ENCODE results near the gene SLC7A7.
"Not testable (repeated sequence)": the region's sequence is repeated elsewhere in the genome, so short reads cannot be mapped to it uniquely, and the experiment has no call there.

The SLC7A7 gene

DNA sequence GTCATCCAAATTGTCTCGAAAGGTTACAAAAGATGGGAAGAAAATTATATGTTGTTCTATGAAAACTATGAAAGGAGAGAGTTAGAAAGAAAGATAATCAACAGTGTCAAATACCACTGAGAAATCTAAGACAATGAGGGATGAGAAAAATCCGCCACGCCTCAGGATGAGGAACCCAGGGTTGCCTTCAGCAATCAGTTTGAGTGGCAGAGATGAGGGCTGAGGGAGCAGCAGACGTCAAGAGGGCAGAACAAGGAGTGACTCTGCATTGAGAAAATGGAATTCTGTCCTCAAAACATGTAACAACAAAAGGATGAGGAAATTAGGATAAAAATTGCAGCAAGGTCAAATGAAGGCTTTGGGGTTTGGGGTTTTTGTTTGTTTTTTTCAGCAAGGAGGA lies 67.0 kb downstream of the SLC7A7 start:
- H3K4me3 ChIP-seq (ENCODE audit: low read depth, low read length), result no peak overlapping the region
- no peak for DNase-seq (ENCODE audit: low read depth)
- TF ChIP-seq, protein P1, sequence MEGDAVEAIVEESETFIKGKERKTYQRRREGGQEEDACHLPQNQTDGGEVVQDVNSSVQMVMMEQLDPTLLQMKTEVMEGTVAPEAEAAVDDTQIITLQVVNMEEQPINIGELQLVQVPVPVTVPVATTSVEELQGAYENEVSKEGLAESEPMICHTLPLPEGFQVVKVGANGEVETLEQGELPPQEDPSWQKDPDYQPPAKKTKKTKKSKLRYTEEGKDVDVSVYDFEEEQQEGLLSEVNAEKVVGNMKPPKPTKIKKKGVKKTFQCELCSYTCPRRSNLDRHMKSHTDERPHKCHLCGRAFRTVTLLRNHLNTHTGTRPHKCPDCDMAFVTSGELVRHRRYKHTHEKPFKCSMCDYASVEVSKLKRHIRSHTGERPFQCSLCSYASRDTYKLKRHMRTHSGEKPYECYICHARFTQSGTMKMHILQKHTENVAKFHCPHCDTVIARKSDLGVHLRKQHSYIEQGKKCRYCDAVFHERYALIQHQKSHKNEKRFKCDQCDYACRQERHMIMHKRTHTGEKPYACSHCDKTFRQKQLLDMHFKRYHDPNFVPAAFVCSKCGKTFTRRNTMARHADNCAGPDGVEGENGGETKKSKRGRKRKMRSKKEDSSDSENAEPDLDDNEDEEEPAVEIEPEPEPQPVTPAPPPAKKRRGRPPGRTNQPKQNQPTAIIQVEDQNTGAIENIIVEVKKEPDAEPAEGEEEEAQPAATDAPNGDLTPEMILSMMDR (conservative IDR thresholded peaks at IDR 0.05; ENCODE audit: low read depth, low read length), result no peak

DNA sequence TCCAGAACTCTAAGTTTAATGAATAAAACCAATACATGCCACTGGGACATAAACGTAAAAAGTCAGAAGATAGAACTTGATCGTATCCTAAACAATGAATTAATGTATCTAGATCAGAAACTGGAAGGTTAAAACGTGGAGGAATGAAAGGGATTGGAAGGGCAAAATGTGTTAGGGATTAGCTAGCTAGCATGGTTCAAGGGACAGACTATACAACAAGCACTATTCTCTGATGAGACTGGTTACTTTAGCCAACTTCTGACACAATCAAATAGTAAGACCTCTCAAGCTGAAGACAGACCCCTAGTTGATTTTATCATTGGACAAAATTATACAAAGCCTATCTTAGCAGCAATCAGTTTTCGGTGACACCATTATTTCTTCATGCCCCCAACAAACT lies 67.5 kb downstream of the SLC7A7 start:
- no peak overlapping the region for H3K4me3 ChIP-seq (ENCODE audit: low read depth, low read length)
- TF ChIP-seq, protein P1 (conservative IDR thresholded peaks at IDR 0.05; ENCODE audit: low read depth, low read length), result no peak
- no peak for DNase-seq (ENCODE audit: low read depth)

DNA sequence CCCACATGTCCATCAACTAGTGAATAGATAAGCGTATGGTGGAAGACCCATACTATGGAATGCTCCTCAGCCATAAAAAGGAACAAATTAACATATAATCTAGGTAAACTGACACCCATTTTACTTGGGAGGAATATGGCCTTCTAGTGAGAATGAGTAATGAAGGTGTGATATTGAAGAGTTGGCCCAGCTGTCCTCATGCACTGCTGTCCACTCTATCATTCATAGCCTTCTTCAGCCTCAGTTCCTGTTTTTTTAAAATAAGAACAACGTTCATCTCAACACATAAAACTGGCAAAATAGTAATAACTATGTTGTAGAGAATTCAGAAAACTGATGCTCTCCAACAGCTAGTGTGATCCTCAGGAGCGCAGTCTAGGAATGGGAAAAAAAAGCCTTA lies 75.2 kb downstream of the SLC7A7 start:
- TF ChIP-seq, protein P1 (conservative IDR thresholded peaks at IDR 0.05; ENCODE audit: low read depth, low read length), result no peak
- H3K4me3 ChIP-seq (ENCODE audit: low read depth, low read length), result no peak overlapping the region
- no peak for DNase-seq (ENCODE audit: low read depth)

DNA sequence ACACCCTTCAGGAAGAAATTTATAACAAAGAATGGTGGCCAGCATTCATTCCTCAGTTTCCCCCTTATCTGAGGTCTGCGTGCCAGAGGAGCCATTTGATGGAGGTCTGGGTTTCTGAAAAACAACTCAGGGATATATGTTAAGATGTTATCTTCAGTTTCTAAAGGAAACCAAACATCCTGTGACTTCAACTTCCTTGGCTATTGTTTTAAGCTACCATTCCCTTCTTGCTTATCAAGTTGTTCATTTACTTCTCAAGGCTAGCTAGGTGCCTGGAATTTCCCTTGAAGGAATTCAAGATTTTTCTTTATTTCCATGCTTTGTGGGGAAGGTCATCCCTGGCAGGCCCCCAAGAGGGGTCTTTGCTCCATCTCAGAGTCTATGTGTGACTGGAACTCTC lies 75.8 kb downstream of the SLC7A7 start:
- TF ChIP-seq, protein P1 (conservative IDR thresholded peaks at IDR 0.05; ENCODE audit: low read depth, low read length), result no peak
- no peak for DNase-seq (ENCODE audit: low read depth)
- no peak overlapping the region for H3K4me3 ChIP-seq (ENCODE audit: low read depth, low read length)

DNA sequence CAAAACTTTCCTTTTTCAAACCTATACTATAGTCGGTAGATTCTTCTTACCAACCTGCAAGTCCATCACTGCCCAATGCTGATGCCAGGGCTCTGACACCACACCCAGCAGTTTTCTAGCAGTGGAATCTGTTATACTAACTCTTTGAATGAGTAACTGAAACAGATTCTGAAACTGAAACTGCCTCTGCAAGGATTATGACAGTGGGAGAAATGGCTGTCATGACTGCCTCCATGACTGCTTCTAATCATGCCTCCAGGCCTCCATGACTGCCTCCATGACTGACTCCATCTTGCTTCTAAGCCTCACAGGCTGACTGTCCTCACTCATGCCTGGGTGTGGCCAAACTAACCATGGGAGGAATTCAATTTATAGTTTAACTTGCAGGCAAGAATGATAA lies 78.2 kb downstream of the SLC7A7 start:
- no peak overlapping the region for H3K4me3 ChIP-seq (ENCODE audit: low read depth, low read length)
- TF ChIP-seq, protein P1 (conservative IDR thresholded peaks at IDR 0.05; ENCODE audit: low read depth, low read length), result no peak
- no peak for DNase-seq (ENCODE audit: low read depth)

DNA sequence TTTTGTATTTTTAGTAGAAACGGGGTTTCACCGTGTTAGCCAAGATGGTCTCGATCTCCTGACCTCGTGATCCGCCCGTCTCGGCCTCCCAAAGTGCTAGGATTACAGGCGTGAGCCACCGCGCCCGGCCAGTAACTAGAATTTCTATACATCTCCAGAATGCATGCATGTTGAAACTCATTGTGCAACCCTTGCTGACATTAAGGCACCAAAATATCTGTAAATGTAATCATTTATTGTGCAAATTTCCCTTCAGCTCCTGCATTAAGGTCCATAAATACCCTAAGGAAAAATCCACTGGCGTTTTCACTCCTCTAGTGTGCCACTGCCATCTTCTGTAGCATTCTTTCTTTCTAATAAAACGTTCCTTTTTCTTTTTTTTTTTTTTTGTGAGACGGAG lies 78.9 kb downstream of the SLC7A7 start:
- not testable (repeated sequence) for H3K4me3 ChIP-seq (ENCODE audit: low read depth, low read length); DNase-seq (ENCODE audit: low read depth)

DNA sequence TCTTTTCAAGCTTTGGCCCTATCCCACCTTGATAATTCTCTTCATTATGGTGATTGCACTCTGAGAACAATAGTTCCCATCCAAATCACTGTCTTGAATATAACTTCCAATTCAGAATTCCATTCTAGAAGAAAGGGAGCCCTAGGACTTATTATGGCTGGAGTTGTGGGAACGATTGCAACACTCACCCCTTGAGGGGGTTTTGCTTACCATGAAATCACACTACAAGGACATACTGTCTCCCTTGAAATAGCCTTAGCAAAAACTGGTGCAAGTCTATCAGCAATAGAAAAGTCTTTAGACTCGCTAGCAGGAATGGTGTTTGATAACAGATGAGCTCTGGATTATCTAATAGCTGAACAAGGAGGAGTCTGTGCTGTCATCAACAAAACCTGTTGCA lies 80.1 kb downstream of the SLC7A7 start:
- TF ChIP-seq, protein P1 (conservative IDR thresholded peaks at IDR 0.05; ENCODE audit: low read depth, low read length), result no peak
- no peak for DNase-seq (ENCODE audit: low read depth)
- H3K4me3 ChIP-seq (ENCODE audit: low read depth, low read length), result no peak overlapping the region

DNA sequence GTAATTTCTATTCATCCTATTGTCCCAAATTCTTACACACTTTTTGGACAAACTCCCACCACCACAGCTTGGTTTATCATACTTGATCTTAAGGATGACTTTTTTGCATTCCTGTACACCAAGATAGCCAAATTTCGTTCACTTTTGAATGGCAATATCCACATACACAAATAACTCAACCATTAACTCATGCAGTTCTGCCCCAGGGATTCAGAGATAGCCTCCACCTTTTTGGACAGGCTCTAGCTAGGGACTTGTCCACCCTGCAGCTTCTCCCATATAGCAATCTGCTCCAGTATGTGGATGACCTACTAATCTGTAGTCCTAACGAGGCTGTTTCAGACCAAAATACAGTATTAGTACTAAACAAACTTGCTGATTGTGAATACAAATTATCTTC lies 81.4 kb downstream of the SLC7A7 start:
- TF ChIP-seq, protein P1 (conservative IDR thresholded peaks at IDR 0.05; ENCODE audit: low read depth, low read length), result no peak
- no peak for DNase-seq (ENCODE audit: low read depth)
- H3K4me3 ChIP-seq (ENCODE audit: low read depth, low read length), result no peak overlapping the region

DNA sequence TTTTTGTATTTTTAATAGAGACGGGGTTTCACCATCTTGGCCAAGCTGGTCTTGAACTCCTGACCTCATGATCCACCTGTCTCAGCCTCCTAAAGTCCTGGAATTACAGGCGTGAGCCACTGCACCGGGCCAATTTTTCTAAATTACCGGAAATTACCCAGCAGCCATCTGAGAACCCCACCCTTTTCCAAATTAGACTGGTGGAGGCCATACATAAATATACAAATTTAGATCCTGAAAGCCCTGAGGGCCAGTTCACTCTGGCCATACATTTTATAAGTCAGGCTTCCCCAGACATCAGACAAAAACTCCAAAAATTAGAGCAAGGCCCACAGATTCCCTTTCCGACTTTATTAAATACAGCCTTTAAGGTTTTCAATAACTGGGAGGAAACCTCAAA lies 83.2 kb downstream of the SLC7A7 start:
- not testable (repeated sequence) for DNase-seq (ENCODE audit: low read depth); H3K4me3 ChIP-seq (ENCODE audit: low read depth, low read length)
